ENCODE measurements around the gene CFAP74.

The CFAP74 gene

DNA sequence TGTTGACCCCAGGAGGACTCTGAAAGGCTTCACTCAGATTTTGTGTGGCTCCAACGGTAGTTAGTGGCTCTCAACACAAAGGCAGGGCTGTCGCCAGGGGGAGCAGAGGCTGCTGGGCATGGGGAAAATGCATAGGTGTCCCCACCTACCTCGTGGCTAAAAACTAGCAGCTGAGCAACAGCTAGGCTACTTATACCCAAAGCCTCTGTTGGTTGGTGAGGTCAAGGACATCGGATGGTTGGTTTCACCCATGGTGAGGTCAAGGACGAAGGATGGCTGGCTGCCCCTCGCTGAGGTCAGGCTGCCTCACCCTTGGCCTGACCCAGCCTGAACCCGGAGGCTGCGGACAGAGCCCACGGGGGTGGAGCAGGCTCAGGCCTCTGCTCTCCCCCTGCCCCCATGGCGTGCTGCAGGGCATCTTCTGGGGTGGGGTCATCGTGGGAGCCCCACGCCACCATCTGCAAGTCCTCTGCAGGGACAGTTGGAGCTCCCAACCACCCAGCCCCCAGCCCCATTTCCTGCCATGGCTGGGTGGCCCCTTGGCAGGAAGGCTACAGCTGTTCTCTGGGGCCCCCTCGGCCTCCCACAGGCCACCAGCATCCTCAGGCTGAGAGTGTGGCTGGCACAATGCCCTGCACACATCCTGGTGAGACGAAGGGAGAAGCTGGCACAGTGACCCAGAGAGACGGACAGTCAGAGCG, 104.2 kb downstream of the CFAP74 start:
- H3K23ac ChIP-seq (ENCODE audit: low read depth, low read length, poor library complexity) = peak overlapping the region; percentile 9
- H2BK15ac ChIP-seq (ENCODE audit: low read length) = peak overlapping the region; percentile 55
- H2BK120ac ChIP-seq (ENCODE audit: low read depth, low read length) = no peak overlapping the region
- H3K9ac ChIP-seq (ENCODE audit: low read depth, low read length, poor library complexity) = peak overlapping the region; percentile 67
- H3K4me2 ChIP-seq (ENCODE audit: insufficient read depth, low read length, poor library complexity, severe bottlenecking) = no peak overlapping the region
- no peak overlapping the region for H3K27ac ChIP-seq (replicated peaks; ENCODE audit: low read length)
- peak overlapping the region; percentile 91 for H3K14ac ChIP-seq (ENCODE audit: low read length)
- no CpG with 5 or more reads among the region's 16 CpGs for WGBS, 2 donors (ENCODE audit: extremely low coverage in 2 of 2, insufficient read length in 2 of 2, insufficient replicate concordance in 1 of 2)
- H3K4ac ChIP-seq (ENCODE audit: low read length) = no peak overlapping the region
- no peak overlapping the region for H4K8ac ChIP-seq (ENCODE audit: low read depth, low read length)
- no peak overlapping the region for H2AFZ ChIP-seq (ENCODE audit: low read length)
- no peak for DNase-seq (ENCODE audit: low spot score)
- peaks cover 7 to 11% of the 10 kb centered on the region in 2 donors for H3K4me1 ChIP-seq (ENCODE audit: control insufficient read depth in 2 of 2, insufficient read depth in 1 of 2, low read depth in 1 of 2, low read length in 2 of 2)
- H3K36me3 ChIP-seq (replicated peaks in 1 of 2; ENCODE audit: control insufficient read depth in 2 of 2, insufficient read depth in 2 of 2, low read length in 2 of 2) = no peaks in the 10 kb centered on the region
- peaks cover 4 to 11% of the 10 kb centered on the region in 2 donors for H3K9me3 ChIP-seq (replicated peaks in 1 of 2; ENCODE audit: control insufficient read depth in 2 of 2, insufficient read depth in 1 of 2, low read depth in 1 of 2, low read length in 2 of 2)
- H3K18ac ChIP-seq (ENCODE audit: low read length) = peak overlapping the region; percentile 77
- H3K79me1 ChIP-seq (ENCODE audit: low read depth, low read length) = peaks cover 2% of the 10 kb centered on the region
- H3K4me3 ChIP-seq (ENCODE audit: low read length in 2 of 2) = no peak overlapping the region
- peak overlapping the region; percentile 45 for H2AK5ac ChIP-seq (ENCODE audit: low read depth, low read length)
- H2BK5ac ChIP-seq (ENCODE audit: low read length) = no peak overlapping the region
- peak overlapping the region; percentile 90 for H2BK12ac ChIP-seq (ENCODE audit: low read length)
- H3K27me3 ChIP-seq (ENCODE audit: control insufficient read depth in 3 of 3, insufficient read depth in 3 of 3, low read depth in 1 of 3, low read length in 3 of 3) = no peaks in the 10 kb centered on the region
- peak overlapping the region; percentile 87 for H4K91ac ChIP-seq (ENCODE audit: low read depth, low read length, poor library complexity)

DNA sequence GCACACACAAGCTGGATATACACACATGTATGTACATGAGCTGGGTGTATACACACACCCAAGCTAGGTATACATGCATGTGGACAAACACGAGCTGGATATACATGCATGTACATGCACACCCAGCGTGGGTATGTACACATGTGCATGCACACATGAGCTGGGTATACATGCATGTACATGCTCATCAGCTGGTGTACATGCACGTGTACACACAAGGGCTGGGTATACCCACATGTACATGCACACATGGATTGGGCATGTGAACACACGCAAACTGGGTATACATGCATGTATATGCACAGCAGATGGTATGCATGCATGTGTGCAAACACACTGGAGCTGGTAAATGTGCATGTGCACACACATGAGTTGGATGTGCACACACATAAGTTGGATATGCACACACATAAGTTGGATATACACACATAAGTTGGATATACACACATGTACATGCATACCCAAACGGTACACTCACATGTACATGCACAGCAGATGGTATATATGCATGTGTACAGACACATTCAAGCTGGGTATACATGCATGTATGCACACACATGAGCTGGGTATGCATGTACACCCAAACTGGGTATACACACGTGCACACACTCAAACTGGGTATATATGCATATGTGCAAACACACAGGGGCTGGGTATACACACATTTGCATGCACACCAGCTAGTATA, 105.2 kb downstream of the CFAP74 start:
- WGBS, 2 donors (ENCODE audit: extremely low coverage in 2 of 2, insufficient read length in 2 of 2, insufficient replicate concordance in 1 of 2) = no CpG with 5 or more reads among the region's 6 CpGs
- Histone ChIP-seq H2AK5ac (ENCODE audit: low read depth, low read length) (no peak overlapping the region), H3K9ac (ENCODE audit: low read depth, low read length, poor library complexity) (peak overlapping the region; percentile 60), H2BK12ac (ENCODE audit: low read length) (no peak overlapping the region), H3K36me3 (replicated peaks in 1 of 2; ENCODE audit: control insufficient read depth in 2 of 2, insufficient read depth in 2 of 2, low read length in 2 of 2) (no peaks in the 10 kb centered on the region), H3K9me3 (replicated peaks in 1 of 2; ENCODE audit: control insufficient read depth in 2 of 2, insufficient read depth in 1 of 2, low read depth in 1 of 2, low read length in 2 of 2) (peaks cover 4 to 11% of the 10 kb centered on the region in 2 donors), H3K4ac (ENCODE audit: low read length) (no peak overlapping the region), H3K14ac (ENCODE audit: low read length) (no peak overlapping the region), H3K18ac (ENCODE audit: low read length) (no peak overlapping the region), H2BK120ac (ENCODE audit: low read depth, low read length) (no peak overlapping the region), H3K4me1 (ENCODE audit: control insufficient read depth in 2 of 2, insufficient read depth in 1 of 2, low read depth in 1 of 2, low read length in 2 of 2) (peaks cover 7 to 12% of the 10 kb centered on the region in 2 donors), H2BK15ac (ENCODE audit: low read length) (no peak overlapping the region), H2AFZ (ENCODE audit: low read length) (no peak overlapping the region), H2BK5ac (ENCODE audit: low read length) (no peak overlapping the region), H4K91ac (ENCODE audit: low read depth, low read length, poor library complexity) (no peak overlapping the region), H3K27ac (replicated peaks; ENCODE audit: low read length) (no peak overlapping the region), H4K8ac (ENCODE audit: low read depth, low read length) (no peak overlapping the region), H3K27me3 (ENCODE audit: control insufficient read depth in 3 of 3, insufficient read depth in 3 of 3, low read depth in 1 of 3, low read length in 3 of 3) (no peaks in the 10 kb centered on the region), H3K4me3 (ENCODE audit: low read length in 2 of 2) (peak overlapping the region in 1 of 2 donors; percentile 1), H3K23ac (ENCODE audit: low read depth, low read length, poor library complexity) (peak overlapping the region; percentile 9), H3K79me1 (ENCODE audit: low read depth, low read length) (peaks cover 2% of the 10 kb centered on the region), H3K4me2 (ENCODE audit: insufficient read depth, low read length, poor library complexity, severe bottlenecking) (no peak overlapping the region)
- no peak for DNase-seq (ENCODE audit: low spot score)

DNA sequence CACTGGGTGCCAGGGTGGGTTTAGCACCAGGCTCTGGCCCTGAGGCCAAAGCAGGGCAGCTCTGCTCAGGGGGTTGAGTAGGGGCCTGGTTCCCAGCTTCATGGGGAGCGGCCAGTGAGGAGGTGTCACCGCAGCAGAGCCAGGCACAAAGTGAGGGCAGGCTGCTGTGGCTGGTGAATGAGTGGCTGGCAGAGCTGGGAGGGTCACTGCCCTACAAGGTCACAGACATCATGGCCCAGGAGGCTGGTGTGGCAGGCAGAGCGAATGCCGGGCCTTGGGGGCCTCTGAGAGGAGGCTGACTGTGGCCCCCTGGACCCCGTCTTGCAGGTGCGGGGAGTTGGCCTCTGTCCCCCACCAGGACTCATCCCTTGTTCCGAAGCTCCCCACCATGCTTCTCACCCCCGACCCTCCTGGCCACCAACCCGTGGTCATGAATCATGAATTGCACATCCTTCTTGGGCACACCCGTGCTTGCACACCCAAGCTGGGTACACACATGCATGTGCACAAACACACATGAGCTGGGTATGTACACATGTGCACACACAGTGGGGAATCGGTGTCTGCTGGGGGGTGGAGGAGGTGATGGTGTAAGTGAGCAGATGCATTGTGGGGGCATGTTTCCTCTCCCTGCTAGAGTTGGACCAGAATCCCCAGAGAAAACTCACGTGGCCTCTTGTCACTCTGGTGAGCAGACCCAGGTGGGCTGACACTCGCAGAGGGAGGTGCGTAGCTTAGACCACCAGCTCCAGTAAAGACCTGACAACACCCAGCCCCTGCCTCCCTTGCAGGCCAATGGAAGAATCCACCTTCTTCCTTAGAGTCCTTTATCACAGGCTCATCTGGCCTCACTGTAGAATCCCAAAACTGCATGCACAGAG, 107.9 kb downstream of the CFAP74 start:
- no peak overlapping the region for H3K27ac ChIP-seq (replicated peaks; ENCODE audit: low read length)
- DNase-seq (ENCODE audit: low spot score) = no peak
- H3K4ac ChIP-seq (ENCODE audit: low read length) = no peak overlapping the region
- no peak overlapping the region for H4K91ac ChIP-seq (ENCODE audit: low read depth, low read length, poor library complexity)
- peak overlapping the region; percentile 60 for H3K14ac ChIP-seq (ENCODE audit: low read length)
- H2BK12ac ChIP-seq (ENCODE audit: low read length) = peak overlapping the region; percentile 52
- H3K4me2 ChIP-seq (ENCODE audit: insufficient read depth, low read length, poor library complexity, severe bottlenecking) = no peak overlapping the region
- H3K23ac ChIP-seq (ENCODE audit: low read depth, low read length, poor library complexity) = peak overlapping the region; percentile 99
- H2AK5ac ChIP-seq (ENCODE audit: low read depth, low read length) = peak overlapping the region; percentile 79
- no peaks in the 10 kb centered on the region for H3K36me3 ChIP-seq (replicated peaks in 1 of 2; ENCODE audit: control insufficient read depth in 2 of 2, insufficient read depth in 2 of 2, low read length in 2 of 2)
- no peak overlapping the region for H2AFZ ChIP-seq (ENCODE audit: low read length)
- peaks cover 0 to 7% of the 10 kb centered on the region in 2 donors for H3K9me3 ChIP-seq (replicated peaks in 1 of 2; ENCODE audit: control insufficient read depth in 2 of 2, insufficient read depth in 1 of 2, low read depth in 1 of 2, low read length in 2 of 2)
- peak overlapping the region; percentile 20 for H3K18ac ChIP-seq (ENCODE audit: low read length)
- H3K4me1 ChIP-seq (ENCODE audit: control insufficient read depth in 2 of 2, insufficient read depth in 1 of 2, low read depth in 1 of 2, low read length in 2 of 2) = peaks cover 14 to 24% of the 10 kb centered on the region in 2 donors
- peaks cover 5% of the 10 kb centered on the region for H3K79me1 ChIP-seq (ENCODE audit: low read depth, low read length)
- H3K4me3 ChIP-seq (ENCODE audit: low read length in 2 of 2) = no peak overlapping the region
- no peaks in the 10 kb centered on the region for H3K27me3 ChIP-seq (ENCODE audit: control insufficient read depth in 3 of 3, insufficient read depth in 3 of 3, low read depth in 1 of 3, low read length in 3 of 3)
- H2BK15ac ChIP-seq (ENCODE audit: low read length) = peak overlapping the region; percentile 69
- no peak overlapping the region for H2BK5ac ChIP-seq (ENCODE audit: low read length)
- H2BK120ac ChIP-seq (ENCODE audit: low read depth, low read length) = no peak overlapping the region
- H4K8ac ChIP-seq (ENCODE audit: low read depth, low read length) = no peak overlapping the region
- H3K9ac ChIP-seq (ENCODE audit: low read depth, low read length, poor library complexity) = peak overlapping the region; percentile 53
- no CpG with 5 or more reads among the region's 14 CpGs for WGBS, 2 donors (ENCODE audit: extremely low coverage in 2 of 2, insufficient read length in 2 of 2, insufficient replicate concordance in 1 of 2)

Measured in neuronal stem cell (in vitro differentiated cells).